Fibroblast of skin of back (primary cell): ENCODE results near the gene CBX4.
"Not testable (repeated sequence)": the region's sequence is repeated elsewhere in the genome, so short reads cannot be mapped to it uniquely, and the experiment has no call there.

Experiments
- DNase-seq: peaks from one replicate; pipeline ENCODE4 v3.0.0-alpha.2; 2013

The CBX4 gene

DNA sequence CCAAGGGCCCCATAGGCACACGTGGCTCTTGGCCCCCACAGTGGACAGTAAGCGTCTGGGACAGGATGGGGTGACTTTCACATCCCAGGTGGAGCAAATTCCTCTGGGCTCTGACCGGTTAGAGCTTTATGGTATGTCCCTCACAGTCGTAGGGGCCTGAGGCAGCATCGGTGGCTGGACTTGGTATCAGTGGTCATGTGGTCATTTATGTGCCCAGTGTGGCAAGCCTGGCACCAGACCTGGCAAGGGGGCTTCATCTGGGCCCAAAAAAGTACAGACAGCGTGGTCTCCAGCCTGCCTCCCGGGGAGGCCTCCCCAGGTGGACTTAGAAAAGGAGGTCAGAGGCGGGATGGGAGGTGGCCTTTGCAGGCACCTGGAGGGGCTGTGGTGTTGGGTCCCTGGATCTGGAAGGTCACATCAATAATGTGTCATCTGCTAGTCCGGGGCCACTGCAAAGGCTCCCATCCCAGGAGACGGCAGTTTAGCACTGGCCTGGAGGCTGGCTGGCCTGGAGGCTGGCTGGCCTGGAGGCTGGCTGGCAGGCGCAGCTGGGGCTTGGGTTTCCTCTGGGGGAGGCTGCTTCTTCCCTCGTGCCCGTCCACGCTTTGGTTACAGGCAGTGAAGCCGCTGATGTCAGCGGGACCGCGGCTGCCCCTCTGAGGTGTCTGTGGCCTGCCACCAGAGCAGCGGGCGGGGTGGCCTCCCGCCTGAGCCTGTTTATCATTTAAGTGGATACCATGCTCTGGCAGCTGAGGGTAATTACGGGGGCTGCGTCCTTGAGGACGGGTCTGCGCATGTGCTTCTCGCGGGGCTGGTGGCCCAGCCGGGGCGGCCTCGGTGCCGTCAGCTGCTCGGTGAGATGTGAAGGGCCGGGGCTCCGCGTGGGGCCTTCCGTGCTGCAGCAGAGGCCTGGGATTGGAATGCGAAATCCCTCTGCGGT lies 20.7 kb upstream of the CBX4 start:
- DNase-seq: peak; percentile 13

DNA sequence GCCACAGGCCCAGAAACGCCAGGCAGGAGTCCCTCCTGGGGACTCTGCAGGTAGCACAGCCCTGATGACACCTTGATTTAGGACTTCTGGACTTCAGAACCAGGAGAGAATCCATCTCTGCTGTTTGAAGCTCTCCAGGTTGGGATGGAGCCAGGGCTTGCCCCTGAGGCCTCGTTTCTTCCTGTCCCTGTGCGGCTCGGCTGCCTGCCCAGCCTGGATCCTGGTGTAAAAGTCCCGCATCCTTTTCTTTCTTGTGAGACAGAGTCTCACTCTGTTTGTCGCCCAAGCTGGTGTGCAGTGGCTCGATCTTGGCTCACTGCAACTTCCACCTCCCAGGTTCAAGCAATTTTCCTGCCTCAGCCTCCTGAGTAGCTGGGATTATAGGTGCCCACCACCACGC lies 17.9 kb upstream of the CBX4 start:
- no peak for DNase-seq

GRCh38 chr17:79855331-79856124 lies 16.3 kb upstream of the CBX4 start:
- no peak for DNase-seq

GRCh38 chr17:79854080-79855060 lies 15.1 kb upstream of the CBX4 start:
- no peak for DNase-seq

DNA sequence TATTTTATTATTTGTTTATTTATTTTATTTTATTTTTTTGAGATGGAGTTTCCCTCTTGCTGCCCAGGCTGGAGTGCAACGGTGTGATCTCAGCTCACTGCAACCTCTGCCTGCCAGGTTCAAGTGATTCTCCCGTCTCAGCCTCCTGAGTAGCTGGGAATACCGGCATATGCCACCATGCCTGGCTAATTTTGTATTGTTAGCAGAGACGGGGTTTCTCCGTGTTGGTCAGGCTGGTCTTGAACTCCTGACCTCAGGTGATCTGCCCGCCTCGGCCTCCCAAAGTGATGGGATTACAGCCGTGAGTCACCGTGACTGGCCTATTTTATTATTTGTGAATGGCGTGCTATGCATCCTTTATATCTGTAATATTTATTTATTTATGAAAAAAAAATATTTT lies 13.9 kb upstream of the CBX4 start:
- DNase-seq: not testable (repeated sequence)

GRCh38 chr17:79852748-79853147 lies 13.5 kb upstream of the CBX4 start:
- peak; percentile 24 for DNase-seq

DNA sequence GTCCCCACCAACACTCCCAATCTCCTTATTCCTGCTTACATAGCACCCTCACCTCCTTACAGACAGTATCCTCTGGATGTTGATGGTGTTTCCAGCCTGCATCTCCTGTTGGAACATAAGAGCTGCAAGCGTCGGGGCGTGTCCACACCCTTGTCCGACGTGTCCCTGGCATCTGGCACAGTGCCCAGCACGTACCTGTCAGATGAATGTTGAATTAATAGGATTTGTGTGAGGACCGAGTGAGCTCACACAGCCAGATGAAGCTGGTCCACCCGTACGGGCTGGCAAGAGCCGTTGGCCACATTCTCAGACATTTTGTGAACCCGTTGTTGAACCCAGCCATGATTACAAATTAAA lies 12.2 kb upstream of the CBX4 start:
- DNase-seq: no peak

DNA sequence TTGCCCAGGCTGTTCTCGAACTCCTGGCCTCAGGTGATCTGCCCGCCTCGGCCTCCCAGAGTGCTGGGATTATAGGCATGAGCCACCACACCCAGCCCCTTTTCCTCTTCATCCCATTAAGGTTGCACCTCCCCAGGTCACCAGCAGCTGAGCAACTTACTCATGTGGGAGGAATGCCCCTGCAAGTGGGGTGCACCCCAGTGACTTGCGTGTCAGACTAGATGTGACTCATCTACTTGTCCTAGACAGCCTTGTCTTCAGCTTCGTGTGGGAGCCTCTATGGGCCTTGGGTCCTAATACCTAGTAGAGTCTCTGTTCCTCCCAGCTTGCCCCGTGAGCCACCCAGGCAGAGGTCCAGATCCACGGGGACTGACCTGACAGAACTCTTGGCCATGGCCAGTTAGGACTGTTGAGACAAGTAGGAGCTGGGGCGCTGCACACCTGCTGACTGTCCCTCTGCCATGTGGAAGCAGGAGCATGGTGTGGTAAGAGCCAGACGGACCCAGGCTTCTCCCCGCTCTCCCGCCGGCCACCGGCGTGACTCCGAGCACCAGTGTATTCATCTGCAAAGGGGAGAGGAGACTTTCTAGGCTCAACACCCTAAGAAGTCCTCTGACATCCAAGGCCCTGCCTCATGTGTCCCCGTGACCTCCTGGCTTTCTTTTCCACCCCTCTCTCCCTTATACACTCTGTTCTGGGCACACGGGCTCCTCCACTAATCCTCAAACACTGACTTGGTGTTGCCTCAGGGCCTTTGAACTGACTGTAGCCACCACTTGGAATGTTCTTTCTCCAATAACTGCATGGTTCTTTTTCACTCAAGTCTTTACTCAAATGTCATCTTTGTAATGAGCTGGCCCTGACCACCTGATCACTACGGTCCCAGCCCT lies 11.6 kb upstream of the CBX4 start:
- peak; percentile 93 for DNase-seq

DNA sequence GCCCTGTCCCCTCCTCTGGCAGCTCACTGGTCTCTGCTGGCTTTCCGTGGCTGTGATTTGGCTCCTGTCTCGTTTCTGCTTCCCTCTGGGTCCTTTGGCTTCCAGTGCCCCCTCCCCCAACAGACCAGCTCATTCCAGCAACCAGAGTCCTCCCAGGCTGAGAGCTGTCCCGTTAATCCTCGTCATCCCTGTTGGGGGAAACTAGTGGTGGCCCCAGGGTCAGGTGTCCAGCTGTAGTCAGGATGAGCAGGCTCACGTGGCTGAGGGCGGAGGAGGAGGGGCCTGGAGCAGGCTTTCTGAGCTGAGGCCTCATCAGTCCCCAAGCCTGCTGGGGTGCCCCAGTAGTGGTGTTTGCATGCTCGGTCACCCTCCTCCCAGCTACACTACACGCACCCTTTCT lies 10.7 kb upstream of the CBX4 start:
- peak; percentile 27 for DNase-seq

DNA sequence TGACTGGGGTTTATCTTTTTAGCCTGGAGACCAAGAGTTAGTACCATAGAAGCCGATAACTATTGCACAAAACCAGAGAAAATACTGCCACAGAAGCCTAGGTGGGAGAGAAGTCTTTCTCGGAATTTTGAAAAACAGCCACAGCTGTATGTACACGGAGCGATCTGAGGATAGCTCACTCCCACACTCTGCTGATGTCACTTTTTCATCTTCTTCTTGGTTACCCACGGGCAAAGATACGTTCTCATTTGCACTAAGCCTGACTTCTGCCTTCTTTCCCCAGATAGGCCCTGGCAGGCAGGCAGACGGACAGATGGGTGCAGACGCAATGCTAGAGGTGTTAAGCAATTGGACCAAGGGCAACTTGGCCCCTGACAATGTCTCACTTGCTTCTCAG lies 9.1 kb upstream of the CBX4 start:
- DNase-seq: no peak

GRCh38 chr17:79847698-79848369 lies 8.6 kb upstream of the CBX4 start:
- DNase-seq: no peak

DNA sequence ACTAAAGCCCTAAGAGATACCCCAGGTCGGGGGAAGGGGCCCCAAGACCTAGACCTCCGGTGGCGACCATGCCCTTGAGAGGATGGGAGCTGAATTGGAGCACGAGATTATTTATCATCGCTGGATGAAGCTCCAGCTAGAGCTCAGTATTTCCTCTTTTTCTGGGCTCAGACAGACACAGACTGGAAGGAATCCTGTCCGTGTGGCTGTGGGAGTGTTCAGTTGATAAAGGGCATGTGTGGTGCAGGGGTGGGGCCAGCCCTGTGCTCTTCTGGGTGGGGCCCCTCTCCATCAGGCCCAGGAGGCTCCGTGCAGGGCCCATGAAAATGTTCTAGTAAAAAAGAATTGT lies 6.3 kb upstream of the CBX4 start:
- DNase-seq: peak; percentile 28

GRCh38 chr17:79844869-79845600 lies 5.8 kb upstream of the CBX4 start:
- peak; percentile 18 for DNase-seq

DNA sequence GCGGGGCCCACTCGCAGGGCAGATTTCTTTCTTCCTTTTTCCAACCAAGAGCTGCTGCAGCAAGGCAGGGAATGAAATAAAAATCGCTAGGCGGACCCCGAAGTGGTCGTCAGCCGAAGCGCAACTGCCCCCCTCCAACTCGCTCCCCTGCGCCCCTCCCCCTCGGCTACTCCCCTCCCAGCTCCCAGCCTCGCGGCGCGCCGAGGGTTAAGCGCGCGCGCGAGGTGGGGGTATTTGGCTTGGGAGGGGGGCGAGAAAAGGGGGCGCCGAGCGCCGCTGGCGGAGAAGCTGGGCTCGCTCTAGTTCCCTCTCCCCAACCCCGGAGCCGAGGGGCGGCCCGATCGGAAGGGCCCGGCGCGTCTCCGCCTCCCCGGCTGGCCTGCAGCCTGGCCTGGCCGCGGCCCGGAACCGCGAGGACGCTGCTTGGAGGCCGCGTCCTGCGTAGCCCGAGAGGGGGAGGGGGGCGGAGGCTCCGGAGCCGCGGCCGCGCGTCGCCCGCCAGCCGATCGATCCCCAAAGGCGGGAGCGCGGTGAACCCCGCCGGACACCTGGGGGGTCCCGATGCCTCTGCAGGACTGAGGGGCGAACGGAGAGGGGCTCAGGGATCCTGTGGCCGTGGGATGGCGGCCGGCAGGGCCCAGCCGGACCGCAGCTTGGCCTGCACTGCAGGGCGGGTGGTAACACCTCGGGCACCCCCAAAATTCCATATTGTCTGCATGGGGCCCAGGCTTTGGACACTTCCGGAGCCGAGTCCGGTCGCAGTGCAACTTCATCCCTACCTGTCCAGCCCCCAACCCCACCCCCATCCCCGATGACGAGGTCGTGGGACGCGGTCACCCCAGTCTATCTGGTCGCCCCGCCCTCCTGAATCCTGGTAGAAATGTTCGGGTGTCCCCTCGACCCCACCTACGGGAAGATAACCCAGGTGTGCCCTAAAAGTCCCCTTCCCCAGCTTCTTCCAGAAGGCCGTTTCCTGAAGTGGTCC lies 4.9 kb upstream of the CBX4 start:
- DNase-seq: peak; percentile 61

GRCh38 chr17:79843474-79843815 lies 4.2 kb upstream of the CBX4 start:
- no peak for DNase-seq

GRCh38 chr17:79842656-79843473 lies 3.6 kb upstream of the CBX4 start:
- no peak for DNase-seq

GRCh38 chr17:79842136-79842655 lies 3.0 kb upstream of the CBX4 start:
- no peak for DNase-seq
